Measurements from ENCODE around the gene FBXO9. TPM values are rescaled to one million over a fixed set of nuclear protein-coding genes. Genes with fewer than 3 reads are reported as not detected.

FBXO9 gene
- total RNA-seq, 1 donor from 2014 or later, result 34.1 TPM

GRCh38 chr6:53124131-53124800 is 59.1 kb downstream of the FBXO9 start:
- no peak for TF ChIP-seq CTCF (IDR thresholded peaks at IDR 0.05)
- H3K27me3 ChIP-seq, result no peaks in the 10 kb centered on the region
- no peak overlapping the region for H3K4me3 ChIP-seq
- H3K4me1 ChIP-seq, result no peaks in the 10 kb centered on the region
- H3K9me3 ChIP-seq, result no peaks in the 10 kb centered on the region
- no peaks in the 10 kb centered on the region for H3K36me3 ChIP-seq
- DNase-seq (ENCODE audit: low spot score in 2 of 2), result no peak
- intact Hi-C loops (cut with DNase I), result no loop called here
- no peak overlapping the region for H3K27ac ChIP-seq

- Histone ChIP-seq H3K36me3 (no peaks in the 10 kb centered on the region), H3K27me3 (no peaks in the 10 kb centered on the region), H3K4me1 (no peaks in the 10 kb centered on the region), H3K27ac (no peak overlapping the region), H3K4me3 (no peak overlapping the region), H3K9me3 (no peaks in the 10 kb centered on the region)
- TF ChIP-seq CTCF (IDR thresholded peaks at IDR 0.05), result no peak
- intact Hi-C loops (cut with DNase I), result no loop called here
- no peak for DNase-seq (ENCODE audit: low spot score in 2 of 2)
Observed at GRCh38 chr6:53125276-53125675, 60.1 kb downstream of the FBXO9 start.

- Histone ChIP-seq H3K27ac (no peak overlapping the region), H3K4me3 (no peak overlapping the region), H3K4me1 (no peaks in the 10 kb centered on the region), H3K36me3 (no peaks in the 10 kb centered on the region), H3K9me3 (no peaks in the 10 kb centered on the region), H3K27me3 (no peaks in the 10 kb centered on the region)
- intact Hi-C loops (cut with DNase I), result no loop called here
- no peak for DNase-seq (ENCODE audit: low spot score in 2 of 2)
- TF ChIP-seq CTCF (IDR thresholded peaks at IDR 0.05), result no peak
Observed at GRCh38 chr6:53128842-53129241, 63.6 kb downstream of the FBXO9 start.

GRCh38 chr6:53130569-53131290 is 65.5 kb downstream of the FBXO9 start:
- Histone ChIP-seq H3K27ac (no peak overlapping the region), H3K36me3 (no peaks in the 10 kb centered on the region), H3K9me3 (no peaks in the 10 kb centered on the region), H3K4me1 (no peaks in the 10 kb centered on the region), H3K27me3 (no peaks in the 10 kb centered on the region), H3K4me3 (no peak overlapping the region)
- no peak for TF ChIP-seq CTCF (IDR thresholded peaks at IDR 0.05)
- intact Hi-C loops (cut with DNase I), result no loop called here
- no peak for DNase-seq (ENCODE audit: low spot score in 2 of 2)

- Histone ChIP-seq H3K9me3 (no peaks in the 10 kb centered on the region), H3K27ac (no peak overlapping the region), H3K4me3 (no peak overlapping the region), H3K36me3 (no peaks in the 10 kb centered on the region), H3K27me3 (no peaks in the 10 kb centered on the region), H3K4me1 (no peaks in the 10 kb centered on the region)
- intact Hi-C loops (cut with DNase I), result no loop called here
- TF ChIP-seq CTCF (IDR thresholded peaks at IDR 0.05), result no peak
- DNase-seq (ENCODE audit: low spot score in 2 of 2), result no peak
Observed at GRCh38 chr6:53133961-53134360, 68.8 kb downstream of the FBXO9 start.
